K562 (cell line): ENCODE results near the gene ITPR2. TPM values are rescaled to one million over a fixed set of nuclear protein-coding genes. Genes with fewer than 3 reads are reported as not detected.

Experiments used
- CHD7 ChIP-seq: fragments of 200-600 bp; sonication (generic); IDR thresholded peaks from one replicate; pipeline ENCODE4 v1.6.1; 2012; ENCODE audit warnings: mild to moderate bottlenecking, low read depth, low read length, inconsistent platforms
- ETV6 ChIP-seq, 3 experiments: fragments of 150-350 bp in 1 of 3; sonication (generic) in 1 of 3; formaldehyde crosslinking in 1 of 3; IDR thresholded peaks; 2 replicates each; pipeline versions ENCODE4 v1.6.1 to v1.8.0; 2014 to 2022; ENCODE audit warnings: borderline replicate concordance in 2 of 3, low read depth in 2 of 3, antibody characterized with exemption in 1 of 3, low read length in 1 of 3, mild to moderate bottlenecking in 1 of 3, missing genetic modification reagents in 1 of 3
- FUS ChIP-seq: fragments of 200-400 bp; formaldehyde crosslinking; optimal IDR thresholded peaks from 2 replicates; pipeline ENCODE3; 2017; ENCODE audit warnings: low read depth, low read length
- HCFC1 ChIP-seq: IDR thresholded peaks from 2 replicates; pipeline ENCODE4 v1.6.1; 2012; ENCODE audit warnings: low read depth, low read length, improper control_type of control experiment
- MIER1 ChIP-seq: fragments of 450-650 bp; IDR thresholded peaks from 2 replicates; pipeline ENCODE4 v1.6.1; 2016; ENCODE audit warnings: antibody characterized with exemption, mild to moderate bottlenecking, low read depth
- MLLT1 ChIP-seq, 2 experiments: fragments of 450-650 bp; IDR thresholded peaks; 2 replicates each; pipeline ENCODE4 v1.6.1; 2016
- NFYB ChIP-seq: IDR thresholded peaks from 2 replicates; pipeline ENCODE4 v1.6.1; 2011; ENCODE audit warnings: mild to moderate bottlenecking, moderate library complexity; ENCODE audit not compliant: insufficient read length; ENCODE audit errors: extremely low read depth
- POLR2G ChIP-seq: fragments of 200-400 bp; formaldehyde crosslinking; IDR thresholded peaks from 2 replicates; pipeline ENCODE4 v1.6.1; 2017; ENCODE audit warnings: low read depth, mild to moderate bottlenecking, antibody characterized with exemption, low read length, moderate library complexity
- POLR3G ChIP-seq: IDR thresholded peaks from 2 replicates; pipeline ENCODE4 v1.6.1; 2011; ENCODE audit not compliant: insufficient read length, insufficient replicate concordance; ENCODE audit errors: extremely low read depth
- PTRF ChIP-seq: fragments of 450-650 bp; IDR thresholded peaks from 2 replicates; pipeline ENCODE4 v1.6.1; 2016; ENCODE audit warnings: mild to moderate bottlenecking, missing genetic modification characterization, missing compliant biosample characterization
- SOX6 ChIP-seq: fragments of 450-650 bp; IDR thresholded peaks from 2 replicates; pipeline ENCODE4 v1.6.1; 2014; ENCODE audit warnings: mild to moderate bottlenecking
- ZNF639 ChIP-seq, 2 experiments: fragments of 200-800 bp in 1 of 2; sonication (Bioruptor generic) in 1 of 2; sonication (generic) in 1 of 2; formaldehyde crosslinking in 1 of 2; IDR thresholded peaks in 1 of 2; conservative IDR thresholded peaks in 1 of 2; 2 replicates each; pipeline versions ENCODE4 v1.5.0 to v1.6.1; 2016 to 2020; ENCODE audit warnings: missing compliant biosample characterization in 1 of 2, missing genetic modification characterization in 1 of 2, missing genetic modification reagents in 1 of 2
- ZNF764 ChIP-seq: fragments of 250-450 bp; sonication (Bioruptor Pico); IDR thresholded peaks from 2 replicates; pipeline ENCODE4 v1.4.0; 2020; ENCODE audit warnings: low read depth, mild to moderate bottlenecking, moderate library complexity
- polyA plus RNA-seq, 8 experiments: library from polyadenylated mRNA; depleted of rRNA in 4 of 8; stranded (reverse) in 5 of 8; unstranded in 3 of 8; fragments of >200 nt; fragmentation: Nextera tagmentation in 2 of 8; fragmentation: Illumina TruSeq in 1 of 8; extraction: Ambion mirVana in 2 of 8; extraction: Trizol in 1 of 8; gene quantifications; 2 replicates each; pipeline versions ENCODE4 v1.2.1 to v1.2.3, GENCODE V29; 2011 to 2014; ENCODE audit warnings: inconsistent platforms in 1 of 8, missing spikeins in 1 of 8
- total RNA-seq, 7 experiments: library from RNA; depleted of rRNA in 6 of 7; stranded (reverse); fragments of >200 nt in 6 of 7; fragmentation: Illumina TruSeq in 2 of 7; extraction: Trizol in 2 of 7; gene quantifications; 2 replicates each; pipeline versions ENCODE4 v1.2.1 to v1.2.3, GENCODE V29; 2011 to 2021; ENCODE audit warnings: low replicate concordance in 1 of 7

Gene ITPR2
- total and polyA plus RNA-seq, 9 of the 15 experiments (the other 6 are each of a cell fraction or from before 2014, with no cell fraction given), result 0.21 to 3.3 (median 0.95) TPM

- no peak for TF ChIP-seq CHD7
- no peak for TF ChIP-seq NFYB
- no peak for TF ChIP-seq HCFC1
- no peak for TF ChIP-seq FUS
- TF ChIP-seq MLLT1 (IDR thresholded peaks at IDR 0.05), result no peak
- peak; percentile 26; the same call in 1 of the 2 replicates for TF ChIP-seq SOX6
- TF ChIP-seq POLR2G, result no peak
- peak; percentile 64; the same call in 1 of the 2 replicates for TF ChIP-seq PTRF (tag)
- no peak for TF ChIP-seq ETV6 (IDR thresholded peaks at IDR 0.05; ENCODE audit: borderline replicate concordance in 1 of 2, low read depth in 2 of 2, low read length in 1 of 2)
- TF ChIP-seq ETV6 (CRISPR knock-in tag; IDR thresholded peaks at IDR 0.05; ENCODE audit: borderline replicate concordance), result no peak
- TF ChIP-seq ZNF639 (CRISPR knock-in tag; conservative IDR thresholded peaks at IDR 0.05 in 1 of 2, IDR thresholded peaks at IDR 0.05 in 1 of 2), result peak in 1 of 2 experiments; percentile 55; a peak in 1 of 4 replicates
- TF ChIP-seq POLR3G, result no peak
- no peak for TF ChIP-seq MIER1
- TF ChIP-seq ZNF764 (CRISPR knock-in tag), result no peak
Measured at GRCh38 chr12:26696613-26697092, 136.3 kb downstream of the ITPR2 start (continued).
